Stimulated activated CD4-positive, alpha-beta T cell treated with anti-CD3 and anti-CD28 coated beads, Interleukin-4, amount 100 ng/mL, for 1 hour (primary cell): ENCODE measurements around the gene PREX1.
A peak's percentile ranks its signal among the peaks of the same experiment; 100 is the strongest.

Experiments
- DNase-seq: peaks from one replicate; pipeline ENCODE4 v3.0.0-alpha.2; 2020

Gene PREX1

DNA sequence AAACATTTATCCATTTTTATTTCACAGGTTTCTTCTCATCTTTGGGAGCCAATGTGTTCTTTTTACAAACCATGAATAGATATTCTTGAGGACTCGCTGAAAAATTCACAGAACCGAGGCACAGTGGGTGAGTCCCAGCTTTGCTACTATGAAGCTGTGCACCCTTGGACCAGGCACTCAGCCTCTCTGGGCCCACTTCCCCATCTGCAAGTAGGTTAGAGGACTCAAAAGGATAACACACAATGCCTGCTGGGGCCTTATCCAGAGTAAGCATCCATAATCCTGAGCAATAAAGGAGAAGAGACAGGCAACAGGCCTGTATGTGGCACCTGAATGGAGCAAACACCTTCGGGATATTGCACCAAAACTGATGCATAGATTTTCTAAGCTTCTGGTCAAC, 153.3 kb downstream of the PREX1 start:
- no peak for DNase-seq

DNA sequence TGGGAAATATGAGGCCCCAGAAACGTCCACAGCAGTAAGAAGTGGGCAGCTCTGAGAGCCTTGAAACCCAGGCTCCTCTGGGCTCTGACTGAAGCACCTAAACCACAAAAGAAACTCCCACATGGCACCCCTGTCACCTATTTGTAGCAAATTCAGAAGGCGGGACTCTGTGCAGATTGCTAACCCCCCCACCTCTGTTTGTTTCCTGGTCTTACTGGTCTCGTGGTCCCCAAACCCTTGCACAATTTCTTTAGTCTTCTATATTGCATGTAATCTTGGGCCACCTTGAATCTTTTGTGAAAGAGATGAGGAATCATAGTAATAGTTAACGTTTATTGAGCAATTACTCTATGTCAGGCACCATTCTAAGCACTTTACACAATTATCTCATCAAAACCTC, 154.3 kb downstream of the PREX1 start:
- DNase-seq, result no peak

DNA sequence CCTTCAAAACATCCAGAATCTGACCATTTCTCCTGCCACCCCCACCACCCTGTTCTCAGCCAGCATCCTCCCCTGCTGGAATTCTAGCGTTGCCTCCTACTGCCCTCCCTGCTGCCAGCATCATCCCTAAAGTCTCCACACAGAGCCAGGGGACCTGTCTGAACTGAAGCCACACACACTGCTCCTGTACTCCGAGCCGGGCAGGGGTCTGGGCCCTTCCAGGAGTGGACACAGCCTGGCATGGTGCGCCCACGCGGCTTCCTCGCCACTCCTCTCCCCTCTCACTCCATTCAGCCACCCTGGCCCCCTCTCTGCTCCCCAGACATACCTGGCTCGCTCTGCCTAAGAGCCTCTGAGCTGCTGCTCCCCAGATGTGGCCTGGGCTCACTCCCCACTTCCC, 155.5 kb downstream of the PREX1 start:
- no peak for DNase-seq

DNA sequence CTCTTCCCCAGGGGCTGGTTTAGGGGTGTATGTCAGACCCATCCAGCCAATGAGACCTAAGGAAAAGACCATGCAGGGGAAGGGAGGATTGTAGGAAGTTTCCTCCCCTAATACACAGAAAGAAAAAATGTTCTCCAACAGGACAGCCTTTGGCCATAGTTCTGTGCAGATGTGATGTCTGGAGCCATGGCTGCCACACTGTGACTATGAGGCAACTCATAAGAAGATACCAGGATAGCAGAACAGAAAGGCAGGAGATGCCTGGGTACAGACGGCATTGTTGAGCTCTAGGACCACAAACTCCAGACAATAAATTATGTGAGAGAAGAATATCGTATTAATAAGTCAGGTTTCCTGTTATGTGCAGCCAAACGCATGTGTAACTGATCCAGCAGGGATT, 156.7 kb downstream of the PREX1 start:
- DNase-seq, result no peak

DNA sequence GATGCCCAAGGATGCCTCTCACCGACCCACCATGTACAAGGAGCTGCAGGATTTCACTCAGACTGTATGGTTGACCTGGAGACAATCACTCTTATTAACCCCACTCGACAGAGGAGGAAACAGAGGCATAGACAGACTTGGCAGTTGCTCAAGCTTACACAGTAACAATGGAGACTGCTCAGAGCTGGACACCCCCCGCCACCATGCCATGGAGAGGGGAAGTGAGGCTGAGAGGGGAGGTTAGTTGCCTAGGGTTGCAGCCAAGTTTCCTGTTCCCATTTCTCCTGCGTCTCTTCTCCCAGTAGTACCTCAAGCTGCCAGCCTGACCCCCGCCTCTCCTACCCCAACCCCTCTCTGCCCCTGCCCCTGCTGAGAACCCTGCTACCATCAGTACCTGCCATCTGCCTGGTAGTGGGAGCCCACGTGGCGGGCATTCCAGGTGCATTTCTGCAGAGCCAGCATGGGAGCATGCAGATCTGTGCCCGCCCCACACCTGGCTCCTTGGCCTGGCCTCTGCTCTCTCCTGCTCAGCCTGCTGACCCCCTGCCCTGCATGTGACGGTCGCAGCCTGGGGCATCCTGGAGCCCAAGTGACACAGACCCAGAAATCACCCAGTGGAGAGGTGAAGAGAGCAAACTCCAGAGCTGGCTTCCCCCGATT, 157.7 kb downstream of the PREX1 start:
- DNase-seq, result no peak

DNA sequence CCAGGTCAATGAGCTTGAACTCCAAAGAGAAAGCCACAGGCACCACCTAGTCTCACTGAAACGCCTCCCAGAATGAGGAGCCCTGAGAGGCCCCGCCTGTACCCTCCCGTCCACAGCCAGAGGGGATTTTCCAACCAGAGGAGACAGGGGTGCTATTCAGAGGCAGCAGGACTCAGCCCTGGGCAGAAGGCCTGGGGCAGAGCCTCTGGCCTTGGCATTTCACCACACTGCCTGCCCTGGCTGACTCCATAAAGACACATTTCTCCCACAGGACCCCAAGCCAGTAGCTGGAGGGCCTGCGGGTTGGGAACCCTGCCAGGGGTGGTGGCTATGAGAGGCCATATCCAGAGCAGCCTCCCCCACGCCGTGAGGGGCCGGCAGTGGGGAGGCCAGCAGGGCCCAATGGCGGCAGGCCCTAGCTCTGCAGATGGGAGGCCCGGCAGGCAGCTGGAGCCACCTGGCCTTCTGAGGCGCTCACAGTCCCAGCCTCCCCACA, 159.3 kb downstream of the PREX1 start:
- DNase-seq, result no peak

DNA sequence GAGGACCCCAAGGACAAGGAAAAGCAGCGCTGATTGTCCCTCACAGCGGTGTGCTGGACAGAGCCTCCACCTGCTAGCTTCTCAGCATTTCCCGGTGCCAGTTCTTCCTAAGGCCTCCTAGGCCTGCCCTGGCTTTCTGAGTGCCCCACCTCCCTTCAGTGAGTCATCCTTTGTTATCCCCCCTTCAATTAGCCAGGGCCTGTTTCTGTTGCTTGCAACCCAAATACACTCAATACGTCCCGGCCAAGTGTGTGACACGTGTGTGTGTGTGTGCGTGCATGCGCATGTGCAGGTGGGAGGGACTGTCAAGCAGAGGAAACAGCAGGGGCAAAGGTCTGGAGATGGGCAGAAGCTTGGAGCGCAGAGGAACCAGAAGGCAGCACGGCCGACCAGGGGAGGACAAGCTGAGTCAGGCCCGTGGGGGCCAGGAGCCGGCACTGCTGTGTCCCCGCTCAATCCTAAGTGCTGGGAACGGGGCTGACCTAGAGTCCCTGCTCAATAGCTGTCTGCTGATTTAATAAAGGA, 159.8 kb downstream of the PREX1 start:
- DNase-seq, result no peak

DNA sequence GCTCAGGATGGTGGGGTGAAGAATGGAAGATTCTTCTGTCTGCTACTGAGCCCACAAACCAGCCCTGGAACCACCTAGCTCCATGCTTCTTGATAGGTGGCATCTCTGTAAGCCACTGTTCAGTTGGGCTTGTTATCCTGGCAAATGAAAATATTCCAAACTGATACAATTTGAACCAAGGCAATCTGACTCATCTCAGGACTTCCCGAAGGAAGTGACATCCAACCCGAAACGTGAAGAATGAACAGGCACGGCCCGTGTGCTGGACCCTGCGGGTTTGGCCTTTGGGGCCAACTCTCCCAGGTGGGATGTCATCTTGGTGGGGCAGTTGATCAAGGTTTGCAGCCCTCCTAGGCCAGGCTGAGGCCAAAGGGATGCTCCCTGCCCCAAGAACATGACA, 160.3 kb downstream of the PREX1 start:
- no peak for DNase-seq

DNA sequence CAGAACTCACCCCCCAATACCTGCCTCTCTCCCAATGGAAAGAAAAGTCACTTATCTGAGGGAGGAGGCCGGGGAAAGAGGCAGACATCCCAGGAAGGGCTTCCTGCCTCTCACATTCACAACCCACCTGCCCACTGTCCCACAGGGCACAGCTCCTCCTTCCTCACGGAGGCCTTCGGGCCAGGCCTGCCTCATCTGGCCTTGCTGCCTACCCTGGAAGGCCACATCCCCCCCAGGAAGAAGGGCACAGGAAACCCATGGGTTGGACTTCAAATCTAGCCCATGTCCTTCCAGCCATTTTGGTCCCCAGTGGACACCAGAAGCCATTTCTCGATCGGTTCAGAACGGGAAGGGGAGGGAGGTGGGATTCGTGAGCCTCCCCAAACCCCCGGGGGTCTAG, 162.0 kb downstream of the PREX1 start:
- DNase-seq, result no peak

DNA sequence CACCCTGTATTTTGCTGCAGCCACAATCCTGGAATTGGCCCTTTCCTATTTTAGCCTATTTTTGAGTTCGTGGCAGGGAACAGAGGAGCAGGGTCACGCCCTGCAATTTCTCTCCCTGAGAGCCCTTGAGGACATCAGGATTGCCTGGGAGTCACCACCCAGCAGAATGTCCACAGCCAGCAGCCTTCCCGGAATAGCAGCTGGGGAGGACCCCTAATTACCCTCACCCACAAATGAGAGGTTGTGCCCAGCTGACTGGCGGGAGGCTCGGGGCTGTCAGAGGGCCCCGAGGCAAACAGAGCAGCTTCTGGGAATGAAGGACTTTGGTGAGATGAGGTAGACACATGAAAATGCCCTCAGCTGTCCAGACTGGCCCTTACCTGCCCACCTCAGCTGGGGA, 165.1 kb downstream of the PREX1 start:
- no peak for DNase-seq

DNA sequence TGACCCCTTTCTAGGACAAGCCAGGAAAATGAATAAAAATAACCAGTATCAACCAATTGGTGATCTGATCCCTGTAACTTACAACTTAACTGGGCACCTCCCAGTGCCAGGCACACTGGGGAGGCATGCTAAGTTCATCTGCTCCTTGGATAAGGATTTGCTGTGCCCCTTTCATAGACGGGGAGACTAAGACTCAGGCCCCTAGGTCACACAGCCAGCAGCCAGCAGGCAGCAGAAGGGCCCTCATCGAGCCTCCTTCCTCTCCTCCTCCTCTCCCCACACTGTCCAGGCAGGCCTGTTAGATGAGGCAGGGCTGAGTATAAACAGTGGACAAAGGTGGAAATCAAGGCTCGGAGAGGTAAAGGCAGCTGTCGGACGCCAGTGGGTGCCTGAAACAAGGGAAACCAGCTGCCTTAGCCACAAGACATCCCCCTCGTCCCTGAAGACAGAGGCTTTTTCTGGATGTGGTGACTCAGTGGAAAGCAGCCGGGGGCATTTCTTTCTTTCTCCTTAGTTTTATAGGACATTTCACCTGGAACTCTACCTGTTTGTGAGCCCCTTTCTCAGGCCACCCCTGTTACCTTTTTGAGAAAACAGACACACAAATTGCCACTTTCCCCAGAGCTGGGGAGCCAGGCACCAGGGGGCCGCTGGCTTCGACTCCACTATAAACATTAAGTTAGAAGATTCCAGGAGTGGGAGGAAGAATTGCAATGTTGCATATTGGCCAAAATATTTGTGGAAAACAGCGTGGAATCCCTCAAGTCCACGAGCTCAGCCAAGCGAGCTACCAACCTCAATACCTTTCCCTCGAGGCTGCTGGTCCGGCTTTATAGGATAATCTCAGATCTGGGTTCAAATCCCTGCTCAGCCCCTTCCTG, 166.0 kb downstream of the PREX1 start:
- DNase-seq, result no peak

DNA sequence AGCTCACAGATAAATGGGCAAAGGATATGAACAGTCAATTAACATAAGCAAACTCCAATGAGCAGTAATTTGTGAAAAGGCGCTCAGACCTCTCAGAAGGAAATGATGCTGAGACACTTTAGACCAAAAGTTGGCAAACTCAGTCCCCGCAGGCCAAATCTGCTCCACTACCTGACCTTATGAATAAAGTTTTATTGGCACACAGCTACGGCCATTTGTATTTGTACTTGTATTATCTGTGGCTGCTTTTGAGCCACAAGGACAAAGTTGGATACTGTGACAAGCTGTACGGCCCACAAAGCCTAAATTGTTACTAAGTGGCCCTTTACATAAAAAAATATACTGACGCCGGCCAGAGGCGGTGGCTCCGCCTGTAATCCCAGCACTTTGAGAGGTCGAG, 167.0 kb downstream of the PREX1 start:
- DNase-seq, result no peak

DNA sequence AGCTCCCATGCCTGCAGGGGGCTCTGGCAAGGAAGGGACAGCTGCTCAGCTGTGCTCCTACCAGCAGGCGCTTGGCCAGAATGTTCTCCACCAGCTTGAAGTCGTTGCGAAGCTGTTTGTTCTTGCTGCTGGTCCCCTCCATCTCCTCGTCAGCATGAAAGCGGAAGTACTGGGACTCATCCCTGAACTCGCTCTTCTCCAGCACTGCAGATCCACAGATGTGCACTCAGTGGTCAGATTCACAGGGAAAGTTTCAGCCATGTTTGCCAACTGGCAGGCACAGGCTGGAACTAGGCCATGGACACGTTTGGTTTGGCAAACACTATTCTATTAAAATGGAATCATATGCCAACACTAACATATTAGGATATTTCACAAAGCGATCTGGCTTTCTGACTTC, 167.9 kb downstream of the PREX1 start:
- DNase-seq, result no peak

DNA sequence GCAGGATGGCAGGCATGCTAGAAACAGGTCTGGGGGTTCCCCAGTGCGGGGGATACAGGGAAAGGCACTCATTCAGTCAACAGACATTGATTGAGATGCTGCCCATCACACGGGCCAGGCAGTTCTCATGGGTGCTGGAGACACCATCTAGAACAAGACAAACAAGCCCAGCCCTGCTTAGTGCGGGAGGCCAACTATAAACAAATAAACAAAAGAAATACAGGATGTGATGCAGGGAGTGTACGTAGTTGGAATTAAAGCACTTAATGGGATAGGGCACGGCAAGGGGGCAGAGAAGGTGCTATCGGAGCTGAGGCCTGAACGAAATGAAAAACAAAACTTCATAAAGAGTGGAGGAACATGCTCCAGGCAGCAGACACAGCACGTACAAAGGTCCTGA, 169.3 kb downstream of the PREX1 start:
- DNase-seq, result no peak

DNA sequence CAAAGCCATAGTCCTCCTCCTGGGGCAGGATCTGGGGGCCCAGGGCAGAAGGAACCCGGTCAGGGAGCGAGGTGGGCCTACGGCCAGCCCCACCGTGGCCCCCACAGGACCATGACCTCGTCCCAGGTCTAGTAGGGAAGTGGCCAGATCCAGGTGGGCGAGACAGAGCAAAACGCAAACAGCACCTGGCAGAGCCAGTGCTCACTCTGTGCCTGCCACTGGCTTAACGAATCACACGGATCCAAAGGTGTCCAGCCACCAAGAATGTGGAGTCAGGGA, 169.7 kb downstream of the PREX1 start:
- no peak for DNase-seq

DNA sequence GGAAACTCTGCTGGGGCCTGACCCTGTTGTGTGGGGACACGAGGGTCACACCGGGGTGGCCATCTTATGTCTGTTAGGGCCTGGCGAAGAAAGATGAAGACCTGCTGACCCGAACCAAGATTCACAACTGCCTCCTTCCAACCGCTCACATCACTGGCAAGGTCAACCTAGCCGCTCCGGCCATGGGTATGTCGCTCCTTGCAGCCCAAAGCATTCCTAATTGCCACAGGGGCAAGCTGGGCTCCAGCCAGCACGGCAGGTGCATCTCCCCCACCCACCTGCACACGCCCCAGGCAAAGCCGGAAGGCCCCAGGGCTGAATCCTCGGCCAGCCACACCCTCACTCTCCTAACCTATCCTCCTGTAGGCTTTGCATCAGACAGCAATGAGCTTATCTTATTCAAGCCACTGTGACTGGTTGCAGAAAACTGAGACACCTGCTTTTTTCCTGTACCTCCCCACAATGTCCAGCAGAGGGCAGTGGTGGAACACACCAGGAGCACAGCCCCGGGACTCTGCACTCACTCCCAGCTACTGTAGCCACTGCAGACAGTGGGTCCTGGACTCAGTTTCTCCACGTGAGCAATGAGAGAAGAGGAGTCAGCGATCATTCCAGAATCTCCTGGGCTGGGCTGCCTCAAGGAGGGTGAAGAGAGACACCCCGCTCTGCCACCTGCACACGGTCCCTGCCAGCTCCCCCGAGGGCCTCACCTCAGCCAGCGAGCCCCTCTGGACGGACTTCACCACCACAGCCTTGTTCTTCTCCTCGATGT, 170.2 kb downstream of the PREX1 start:
- DNase-seq, result peak; percentile 53

DNA sequence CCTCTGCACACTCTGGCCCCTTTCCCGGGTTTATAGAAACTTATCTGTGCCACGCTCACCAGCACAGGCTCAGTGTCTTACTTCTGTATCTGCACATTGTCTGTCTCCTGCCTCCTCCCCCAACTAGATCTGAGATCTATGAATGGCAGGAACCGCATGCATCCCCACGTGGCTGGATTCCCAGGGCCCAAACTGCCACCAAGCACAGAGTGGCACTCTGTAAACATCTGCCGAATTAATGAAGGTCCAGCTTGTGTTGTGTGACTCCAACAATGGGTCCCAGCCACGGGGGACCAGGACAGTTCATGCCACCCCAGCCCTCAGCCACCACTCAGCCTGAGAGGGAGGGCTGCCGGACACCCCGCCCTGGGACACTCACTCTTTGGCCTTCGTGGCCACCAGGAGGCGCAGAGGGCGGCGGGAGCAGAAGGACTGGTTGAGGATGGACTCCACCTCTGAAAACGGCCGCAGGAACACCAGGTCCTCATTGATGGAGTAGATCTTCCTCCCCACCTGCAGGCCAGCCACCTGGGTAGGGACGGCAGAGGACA, 171.1 kb downstream of the PREX1 start:
- DNase-seq, result no peak

DNA sequence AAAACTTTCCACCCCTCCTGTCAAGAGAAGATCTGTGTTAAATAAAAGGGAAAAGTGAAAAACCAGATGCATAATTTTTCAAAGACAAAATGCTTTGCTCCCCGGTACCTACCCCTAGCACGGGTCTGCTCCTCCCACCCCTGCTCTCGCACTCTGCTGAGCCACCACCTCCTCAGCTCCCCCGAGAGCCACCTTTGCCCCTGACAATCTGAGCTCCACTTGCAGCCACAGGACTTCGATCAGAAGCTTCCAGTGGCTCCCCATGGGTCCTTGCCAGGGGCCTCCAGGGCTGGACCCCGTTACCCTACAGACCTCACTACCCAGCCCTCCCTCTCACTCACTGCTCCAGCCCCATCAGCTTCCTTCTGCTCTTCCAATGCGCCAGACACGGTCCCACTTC, 171.7 kb downstream of the PREX1 start:
- no peak for DNase-seq

DNA sequence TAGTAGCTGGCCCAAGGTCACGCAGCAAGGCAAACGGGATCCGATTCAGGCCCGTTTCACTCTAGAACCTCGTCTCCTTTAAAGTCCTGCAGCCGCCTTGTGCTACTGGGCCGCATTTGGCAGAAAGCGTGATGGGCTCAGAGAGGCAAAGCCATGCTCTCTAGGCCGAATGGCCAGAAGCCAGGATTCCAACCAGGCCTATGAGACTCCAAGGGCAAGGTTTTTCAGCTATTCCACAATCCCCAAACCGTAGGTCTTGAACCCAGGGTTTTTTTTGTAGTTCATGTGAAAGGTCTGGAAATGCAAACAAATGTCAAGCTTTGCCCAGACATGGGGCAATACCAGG, 174.1 kb downstream of the PREX1 start:
- no peak for DNase-seq

DNA sequence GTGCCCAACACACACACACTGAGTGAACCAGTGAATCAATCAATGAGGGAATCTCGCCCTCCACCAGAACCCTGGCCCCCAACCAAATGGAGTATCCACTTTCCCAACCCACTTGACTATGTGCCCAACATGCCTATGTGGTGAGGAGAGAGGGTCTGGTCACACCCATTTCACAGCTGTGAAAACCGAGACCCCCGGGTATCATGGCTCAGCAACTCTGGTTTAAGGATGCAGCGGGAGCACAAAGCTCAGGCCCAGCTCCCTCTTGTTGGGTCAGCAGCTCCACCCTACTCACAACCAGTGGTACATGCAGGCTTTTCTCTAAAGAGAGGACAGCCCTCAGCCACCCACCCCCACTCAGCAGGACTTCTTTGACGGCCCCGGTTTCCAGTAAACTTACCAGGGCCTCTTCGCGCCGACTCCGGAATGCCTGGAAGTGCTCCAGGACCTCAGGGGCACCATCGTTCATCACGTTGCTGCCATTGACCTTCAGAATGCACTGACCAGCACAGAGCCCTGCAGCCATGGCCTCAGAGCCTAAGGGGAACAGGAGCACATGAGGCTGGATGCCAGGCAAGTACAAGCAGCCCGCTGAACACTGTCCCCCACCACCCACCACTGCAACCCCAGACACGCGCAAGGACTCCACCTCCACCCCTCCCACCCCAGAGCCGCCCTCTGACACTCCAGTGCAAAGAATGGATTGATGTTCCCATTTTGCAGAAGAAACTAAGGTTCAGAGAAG, 174.7 kb downstream of the PREX1 start:
- DNase-seq, result no peak

DNA sequence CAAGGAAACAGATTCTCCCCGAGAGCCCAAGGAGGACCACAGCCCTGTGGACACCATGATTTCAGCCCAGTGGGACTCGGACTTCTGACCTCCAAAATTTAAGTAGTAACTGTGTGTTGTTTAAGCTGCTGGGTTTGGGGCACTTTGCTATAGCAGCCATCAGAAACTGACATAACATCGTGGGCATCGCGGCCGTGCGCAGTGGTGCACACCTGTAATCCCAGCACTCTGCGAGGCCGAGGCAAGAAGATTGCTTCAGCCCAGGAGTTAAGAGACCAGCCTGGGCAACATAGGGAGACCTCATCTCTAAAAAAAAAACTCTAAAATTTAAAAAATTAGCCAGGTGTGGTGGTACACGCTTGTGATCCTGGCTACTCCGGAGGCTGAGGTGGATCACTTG, 175.8 kb downstream of the PREX1 start:
- no peak for DNase-seq

DNA sequence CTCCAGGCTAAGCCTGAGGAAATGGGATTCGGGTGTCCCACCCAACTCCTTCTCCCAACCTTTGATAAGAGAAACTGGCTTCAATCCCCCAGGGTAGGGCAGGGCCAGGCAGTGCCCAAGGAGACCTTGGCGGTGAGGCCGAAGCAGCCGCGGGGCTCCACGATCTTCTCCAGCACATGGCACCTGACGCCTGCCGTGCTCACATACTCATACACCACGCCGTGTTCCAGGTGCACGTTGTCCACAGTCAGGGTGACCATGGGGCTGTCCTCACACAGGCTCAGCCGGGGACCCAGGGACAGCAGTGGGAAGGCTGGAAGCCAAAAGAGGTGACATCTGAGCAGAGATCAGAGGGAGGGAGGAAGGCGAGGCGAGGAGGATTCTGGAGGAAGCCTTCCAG, 176.5 kb downstream of the PREX1 start:
- DNase-seq, result no peak

DNA sequence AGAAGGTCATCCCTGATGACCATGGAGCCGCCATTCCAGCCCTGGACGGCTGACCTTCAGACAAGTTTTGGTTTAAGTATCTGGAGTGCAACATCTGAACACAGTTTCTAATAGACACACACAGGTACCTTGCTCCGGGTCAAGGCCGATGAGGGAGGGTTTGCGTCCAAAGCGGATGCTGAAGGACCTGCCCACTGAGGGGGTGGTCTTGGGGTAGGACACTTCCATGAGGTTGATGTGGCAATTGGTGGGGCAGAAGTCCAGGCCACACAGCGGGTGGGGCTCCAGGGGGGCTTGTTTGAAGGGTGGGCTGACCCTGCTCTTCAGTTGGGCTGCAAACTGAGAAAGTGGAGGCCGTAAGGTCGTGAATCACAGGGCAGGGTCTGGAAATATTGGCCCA, 177.9 kb downstream of the PREX1 start:
- DNase-seq, result no peak
